HAP-1 (cell line): ENCODE data around the gene COPG1.
"Not testable (repeated sequence)": the region's sequence is repeated elsewhere in the genome, so short reads cannot be mapped to it uniquely, and the experiment has no call there.

Experiments used
- DNase-seq, 2 experiments: peaks; one replicate each; pipeline ENCODE4 v3.0.0-alpha.2; 2016 to 2020; ENCODE audit warnings: low spot score in 2 of 2
- H3K27me3 ChIP-seq: fragments of 250-450 bp; sonication (Bioruptor Pico); 2 replicates; pipeline ENCODE4 v1.5.1; 2020; ENCODE audit warnings: low read depth, mild to moderate bottlenecking, moderate library complexity
- H3K36me3 ChIP-seq: fragments of 250-450 bp; sonication (Bioruptor Pico); replicated peaks from 2 replicates; pipeline ENCODE4 v1.5.1; 2020; ENCODE audit warnings: mild to moderate bottlenecking
- H3K4me1 ChIP-seq: fragments of 250-450 bp; sonication (Bioruptor Pico); 2 replicates; pipeline ENCODE4 v1.5.1; 2020; ENCODE audit warnings: mild to moderate bottlenecking
- H3K4me3 ChIP-seq: fragments of 250-450 bp; sonication (Bioruptor Pico); 2 replicates; pipeline ENCODE4 v1.5.1; 2020; ENCODE audit warnings: mild to moderate bottlenecking, moderate library complexity
- H3K9me3 ChIP-seq: fragments of 250-450 bp; sonication (Bioruptor Pico); 2 replicates; pipeline ENCODE4 v1.5.1; 2020; ENCODE audit warnings: mild to moderate bottlenecking, moderate library complexity
- in situ Hi-C: fragments of 300-500 bp; cut with MboI; formaldehyde crosslinking; loops from 3 replicates; pipeline ENCODE4 v1.14.3; 2020; ENCODE audit warnings: low sequenced_read_pairs, inconsistent platforms, mixed read lengths

Gene COPG1

DNA sequence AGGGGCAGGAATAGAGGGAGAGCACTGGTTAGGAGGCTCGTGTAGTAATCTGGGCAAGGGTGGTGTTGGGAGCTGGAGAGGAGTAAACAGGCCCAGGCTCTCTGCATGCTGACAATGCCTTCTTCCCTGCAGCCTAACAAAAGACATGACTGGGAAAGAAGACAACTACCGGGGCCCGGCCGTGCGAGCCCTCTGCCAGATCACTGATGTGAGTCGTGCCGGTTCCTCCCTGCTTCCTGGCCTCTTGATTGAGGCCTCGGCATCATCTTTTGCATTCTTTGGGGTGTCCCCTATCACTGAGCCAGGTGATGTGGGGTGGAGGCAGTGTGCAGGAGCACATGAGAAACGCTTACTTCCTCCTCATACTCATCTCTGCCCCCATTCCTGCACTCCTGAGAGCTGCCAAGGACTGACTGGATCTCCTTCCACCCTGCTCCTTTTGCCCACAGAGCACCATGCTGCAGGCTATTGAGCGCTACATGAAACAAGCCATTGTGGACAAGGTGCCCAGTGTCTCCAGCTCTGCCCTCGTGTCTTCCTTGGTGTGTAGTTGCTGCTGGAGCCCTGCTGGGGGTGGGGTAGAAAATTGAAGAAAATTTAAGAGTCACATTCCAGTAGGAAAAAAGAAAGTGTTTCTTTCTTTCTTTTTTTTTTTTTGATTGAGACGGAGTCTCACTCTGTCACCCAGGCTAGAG, 5.3 kb downstream of the COPG1 start:
- no peaks in the 10 kb centered on the region for H3K9me3 ChIP-seq
- H3K27me3 ChIP-seq, result no peaks in the 10 kb centered on the region
- no peak for DNase-seq
- in situ Hi-C loops, result no loop called here
- H3K4me1 ChIP-seq, result peaks cover 3% of the 10 kb centered on the region; the same call in 1 of the 2 replicates
- H3K4me3 ChIP-seq, result no peak overlapping the region
- peaks cover 77% of the 10 kb centered on the region for H3K36me3 ChIP-seq

DNA sequence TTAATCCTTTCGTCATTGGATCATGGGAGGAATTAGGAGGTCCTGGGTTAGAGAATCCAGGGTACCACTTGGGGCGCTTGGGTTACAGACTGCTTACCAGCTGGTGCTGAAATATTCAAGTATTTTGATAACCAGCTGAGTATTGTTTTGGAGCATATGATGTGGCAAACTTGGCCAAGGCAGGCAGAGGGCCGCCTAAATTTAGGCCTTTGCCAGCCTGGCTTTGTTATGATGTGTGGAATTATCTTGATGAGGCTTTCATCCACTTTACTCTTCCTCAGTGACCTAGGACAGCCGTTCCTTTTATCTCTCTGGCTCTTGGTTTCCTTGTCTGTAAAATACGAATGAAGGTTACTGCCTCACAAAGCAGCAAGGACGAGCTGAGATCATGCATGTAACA, 6.9 kb downstream of the COPG1 start:
- H3K4me1 ChIP-seq, result no peaks in the 10 kb centered on the region
- no peaks in the 10 kb centered on the region for H3K27me3 ChIP-seq
- H3K36me3 ChIP-seq, result peaks cover 93% of the 10 kb centered on the region
- in situ Hi-C loops, result no loop called here
- H3K4me3 ChIP-seq, result no peak overlapping the region
- no peaks in the 10 kb centered on the region for H3K9me3 ChIP-seq
- DNase-seq, result no peak

DNA sequence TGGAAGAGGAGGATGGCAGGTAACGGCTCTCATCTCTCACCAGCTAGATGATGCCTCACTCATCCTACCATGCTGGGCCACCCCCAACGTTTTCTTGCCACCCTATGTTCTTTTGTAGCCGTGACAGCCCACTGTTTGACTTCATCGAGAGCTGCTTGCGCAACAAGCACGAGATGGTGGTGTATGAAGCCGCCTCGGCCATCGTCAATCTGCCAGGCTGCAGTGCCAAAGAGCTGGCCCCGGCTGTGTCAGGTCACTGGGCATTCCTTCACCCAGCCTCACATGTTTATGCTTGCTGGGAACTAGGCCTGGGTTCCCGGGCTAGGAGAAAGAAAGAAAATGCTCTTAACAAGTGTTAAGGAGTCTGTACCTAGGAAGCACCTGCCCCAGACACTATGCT, 8.2 kb downstream of the COPG1 start:
- H3K27me3 ChIP-seq, result no peaks in the 10 kb centered on the region
- in situ Hi-C loops, result no loop called here
- H3K36me3 ChIP-seq, result peaks cover 93% of the 10 kb centered on the region
- DNase-seq, result no peak
- H3K4me3 ChIP-seq, result no peak overlapping the region
- no peaks in the 10 kb centered on the region for H3K9me3 ChIP-seq
- no peaks in the 10 kb centered on the region for H3K4me1 ChIP-seq

DNA sequence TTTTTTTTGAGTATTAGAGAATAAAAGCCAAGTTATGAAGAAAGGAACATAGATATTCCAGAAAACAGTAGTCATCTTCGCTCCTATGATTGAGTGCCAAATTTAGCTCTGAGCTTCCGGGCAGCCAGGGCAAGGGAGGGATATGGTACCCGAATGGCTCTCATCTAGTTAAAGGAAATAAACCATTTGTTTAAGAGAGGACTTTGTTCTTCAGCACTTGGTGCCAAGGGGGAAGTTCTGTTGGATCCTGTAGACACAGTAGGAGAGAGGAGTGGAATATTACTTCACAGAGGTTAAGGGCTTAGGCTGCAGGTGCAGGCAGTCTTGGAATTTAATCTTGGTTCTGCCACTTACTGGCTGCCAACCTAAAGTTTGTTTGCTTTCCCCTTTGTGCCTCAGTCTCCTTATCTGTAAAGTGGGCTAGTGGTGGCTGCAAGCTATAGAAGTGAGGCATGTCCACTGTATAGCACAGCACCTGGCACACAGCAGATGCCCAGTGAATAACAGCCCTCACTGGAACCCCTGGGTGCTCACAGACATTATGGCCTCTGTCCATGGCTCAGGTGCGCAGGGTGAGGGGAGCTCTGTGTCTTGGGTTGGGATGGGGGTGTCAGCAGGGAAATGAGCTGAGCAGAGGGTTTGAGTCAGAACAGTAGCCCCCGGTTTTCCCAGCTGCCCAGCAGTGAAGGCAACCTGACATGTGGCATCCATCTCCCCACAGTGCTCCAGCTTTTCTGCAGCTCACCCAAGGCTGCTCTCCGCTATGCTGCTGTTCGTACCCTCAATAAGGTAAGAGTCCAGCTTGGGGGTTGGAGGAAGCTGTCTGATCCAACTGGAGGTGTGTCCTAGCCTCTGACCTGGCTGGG, 10.4 kb downstream of the COPG1 start:
- in situ Hi-C loops, result no loop called here
- Histone ChIP-seq H3K4me1 (no peaks in the 10 kb centered on the region), H3K36me3 (peaks cover 94% of the 10 kb centered on the region), H3K27me3 (no peaks in the 10 kb centered on the region), H3K4me3 (no peak overlapping the region), H3K9me3 (no peaks in the 10 kb centered on the region)
- no peak for DNase-seq

DNA sequence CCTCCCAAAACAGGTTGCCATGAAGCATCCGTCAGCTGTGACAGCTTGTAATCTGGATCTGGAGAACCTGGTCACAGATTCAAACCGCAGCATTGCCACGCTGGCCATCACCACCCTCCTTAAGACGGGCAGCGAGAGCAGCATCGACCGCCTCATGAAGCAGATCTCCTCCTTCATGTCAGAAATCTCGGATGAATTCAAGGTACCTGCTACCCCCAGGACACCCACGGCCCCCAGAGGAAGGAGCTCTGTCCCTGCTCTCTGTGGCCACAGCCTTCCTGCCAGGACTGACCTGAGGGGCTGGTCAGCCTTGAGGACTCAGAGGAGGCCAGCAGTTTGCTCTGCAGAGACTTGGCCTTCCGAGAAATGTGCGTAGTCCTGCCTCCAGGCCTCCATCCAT, 11.2 kb downstream of the COPG1 start:
- peaks cover 94% of the 10 kb centered on the region for H3K36me3 ChIP-seq
- in situ Hi-C loops, result no loop called here

DNA sequence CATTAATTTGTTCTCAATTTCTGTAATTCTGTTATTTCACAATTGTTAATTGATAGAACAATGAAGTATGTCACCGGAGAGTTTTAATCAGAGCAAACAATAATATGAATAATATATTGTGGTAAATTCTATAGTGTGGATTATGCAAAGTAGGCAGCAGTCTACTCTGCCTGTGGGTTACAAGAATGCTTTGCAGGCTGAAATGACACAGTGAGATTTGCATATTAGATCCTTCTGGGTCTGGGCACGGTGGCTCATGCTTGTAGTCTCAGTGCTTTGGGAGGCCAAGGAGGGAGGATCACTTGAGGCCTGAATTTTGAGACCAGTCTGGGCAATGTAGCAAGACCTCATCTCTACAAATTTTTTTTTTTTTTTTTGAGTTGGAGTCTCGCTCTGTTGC, 12.5 kb downstream of the COPG1 start:
- no peaks in the 10 kb centered on the region for H3K27me3 ChIP-seq
- no peak for DNase-seq
- no peaks in the 10 kb centered on the region for H3K9me3 ChIP-seq
- H3K36me3 ChIP-seq, result peaks cover 94% of the 10 kb centered on the region
- H3K4me1 ChIP-seq, result no peaks in the 10 kb centered on the region
- H3K4me3 ChIP-seq, result no peak overlapping the region
- in situ Hi-C loops, result no loop called here

More for the DNA sequence above, 11.2 kb downstream of the COPG1 start:
- DNase-seq, result no peak
- no peak overlapping the region for H3K4me3 ChIP-seq
- no peaks in the 10 kb centered on the region for H3K4me1 ChIP-seq
- H3K9me3 ChIP-seq, result no peaks in the 10 kb centered on the region
- H3K27me3 ChIP-seq, result no peaks in the 10 kb centered on the region

DNA sequence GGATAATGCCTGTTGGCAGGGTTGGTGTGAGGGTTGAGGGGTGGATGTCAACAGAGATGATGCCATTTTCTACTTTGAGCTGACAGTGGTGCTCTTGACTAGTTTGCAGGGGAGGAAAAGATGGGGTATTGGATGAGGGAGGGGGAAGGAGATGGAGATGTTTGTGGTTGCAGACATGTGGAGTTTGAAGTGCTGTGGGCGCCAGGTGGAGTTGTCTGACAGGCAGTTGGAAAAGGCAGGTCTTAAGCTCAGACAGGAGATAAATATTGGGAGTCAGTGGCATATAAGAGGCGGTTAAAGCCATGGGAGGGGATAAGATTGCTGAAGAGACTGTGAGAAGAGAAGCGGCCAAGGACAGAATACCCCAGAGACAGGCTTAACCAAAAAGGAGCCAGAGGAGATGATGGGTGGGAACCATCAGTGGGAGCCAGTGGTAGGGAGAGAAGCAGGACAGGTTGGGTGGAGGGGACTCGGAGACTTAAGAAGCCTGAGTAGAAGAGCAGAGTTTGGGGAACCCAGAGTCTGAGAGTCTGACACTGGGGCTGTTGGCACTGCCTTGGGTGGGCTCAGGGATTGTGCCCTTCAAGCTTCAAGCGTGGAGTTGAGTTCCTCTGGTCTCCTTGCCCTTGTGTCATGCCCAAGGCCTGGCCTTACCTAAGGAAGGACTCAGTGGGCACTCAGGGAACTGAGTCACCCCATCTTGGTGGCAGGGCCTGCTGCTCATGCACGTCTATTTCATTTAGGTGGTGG, 13.9 kb downstream of the COPG1 start:
- H3K36me3 ChIP-seq, result peaks cover 94% of the 10 kb centered on the region
- H3K9me3 ChIP-seq, result no peaks in the 10 kb centered on the region
- H3K4me3 ChIP-seq, result no peak overlapping the region
- in situ Hi-C loops, result no loop called here
- H3K27me3 ChIP-seq, result no peaks in the 10 kb centered on the region
- no peak for DNase-seq
- H3K4me1 ChIP-seq, result no peaks in the 10 kb centered on the region

DNA sequence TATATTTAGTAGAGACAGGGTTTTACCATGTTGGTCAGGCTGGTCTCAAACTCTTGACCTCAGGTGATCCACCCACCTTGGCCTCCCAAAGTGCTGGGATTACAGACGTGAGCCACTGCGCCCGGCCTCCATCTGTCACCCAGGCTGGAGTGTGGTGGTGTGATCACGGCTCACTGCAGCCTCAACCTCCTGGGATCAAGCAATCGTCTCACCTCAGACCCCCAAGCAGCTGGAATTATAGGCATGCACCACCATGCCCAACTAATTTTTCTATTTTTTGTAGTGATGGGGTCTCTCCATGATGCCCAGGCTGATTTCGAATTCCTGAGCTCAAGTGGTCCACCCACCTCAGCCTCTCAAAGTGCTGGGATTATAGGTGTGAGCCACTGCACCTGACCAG, 15.6 kb downstream of the COPG1 start:
- H3K4me1 ChIP-seq, DNase-seq, in situ Hi-C loops, H3K27me3 ChIP-seq, H3K9me3 ChIP-seq, H3K4me3 ChIP-seq: not testable (repeated sequence)
- peaks cover 95% of the 10 kb centered on the region for H3K36me3 ChIP-seq

DNA sequence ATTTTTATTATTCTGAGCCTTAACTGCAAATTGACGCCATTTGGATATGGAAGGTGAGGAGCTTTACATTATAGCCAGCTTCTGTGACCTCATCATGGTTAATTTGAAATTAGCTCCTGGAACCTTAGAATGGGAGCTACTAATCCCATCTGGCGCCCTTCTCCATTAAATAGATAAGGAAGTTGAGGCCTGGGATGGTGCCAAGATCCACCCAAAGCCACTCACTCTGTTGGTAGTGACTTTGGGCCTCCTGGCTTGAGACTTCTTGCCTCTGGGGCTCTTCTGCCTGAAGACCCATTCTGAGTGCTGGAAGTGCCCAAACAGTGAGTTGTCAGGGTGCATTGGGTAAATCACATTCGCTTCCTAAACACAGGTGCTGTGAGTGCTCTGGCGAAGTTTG, 17.2 kb downstream of the COPG1 start:
- H3K4me1 ChIP-seq, result no peaks in the 10 kb centered on the region
- H3K27me3 ChIP-seq, result no peaks in the 10 kb centered on the region
- H3K36me3 ChIP-seq, result peaks cover 93% of the 10 kb centered on the region
- no peaks in the 10 kb centered on the region for H3K9me3 ChIP-seq
- no peak for DNase-seq
- no peak overlapping the region for H3K4me3 ChIP-seq
- in situ Hi-C loops, result no loop called here

DNA sequence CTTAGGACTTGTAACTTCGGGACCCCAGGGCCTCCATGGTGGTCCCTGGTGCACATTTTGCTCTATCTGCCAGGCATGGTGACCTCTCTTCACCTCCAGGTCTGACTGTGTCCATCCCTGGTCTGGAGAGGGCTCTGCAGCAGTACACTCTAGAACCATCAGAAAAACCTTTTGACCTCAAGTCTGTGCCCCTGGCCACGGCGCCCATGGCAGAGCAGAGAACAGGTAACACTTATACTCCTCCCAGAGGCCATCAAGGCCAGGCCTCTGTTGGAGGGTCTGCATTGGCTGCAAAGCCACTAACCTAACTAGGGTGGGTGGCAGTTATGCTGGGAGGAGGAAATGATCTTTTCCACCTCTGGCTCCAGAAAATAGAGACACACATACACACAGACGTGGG, 19.0 kb downstream of the COPG1 start:
- in situ Hi-C loops, result no loop called here
- no peaks in the 10 kb centered on the region for H3K4me1 ChIP-seq
- H3K4me3 ChIP-seq, result no peak overlapping the region
- H3K36me3 ChIP-seq, result peaks cover 94% of the 10 kb centered on the region
- no peak for DNase-seq
- no peaks in the 10 kb centered on the region for H3K27me3 ChIP-seq
- no peaks in the 10 kb centered on the region for H3K9me3 ChIP-seq

DNA sequence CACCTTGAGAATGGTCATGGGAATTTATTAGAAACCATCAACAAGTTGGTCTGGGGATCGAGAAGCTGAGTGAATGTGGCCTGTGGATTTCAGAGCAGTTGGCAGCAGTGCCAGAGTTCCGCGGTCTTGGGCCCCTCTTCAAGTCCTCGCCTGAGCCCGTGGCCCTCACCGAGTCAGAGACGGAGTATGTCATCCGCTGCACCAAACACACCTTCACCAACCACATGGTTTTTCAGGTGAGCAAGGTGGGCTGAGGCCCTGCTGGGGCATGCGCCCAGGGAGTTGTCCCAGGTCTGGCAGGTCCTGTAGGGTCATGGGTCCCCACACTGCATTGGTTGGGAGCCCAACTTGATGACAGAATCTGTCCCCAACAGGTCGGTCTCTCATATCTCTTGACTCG, 22.3 kb downstream of the COPG1 start:
- peaks cover 90% of the 10 kb centered on the region for H3K36me3 ChIP-seq
- no peaks in the 10 kb centered on the region for H3K9me3 ChIP-seq
- peaks cover 5% of the 10 kb centered on the region; the same call in 1 of the 2 replicates for H3K4me1 ChIP-seq
- H3K4me3 ChIP-seq, result no peak overlapping the region
- in situ Hi-C loops, result no loop called here
- no peaks in the 10 kb centered on the region for H3K27me3 ChIP-seq
- DNase-seq, result no peak

DNA sequence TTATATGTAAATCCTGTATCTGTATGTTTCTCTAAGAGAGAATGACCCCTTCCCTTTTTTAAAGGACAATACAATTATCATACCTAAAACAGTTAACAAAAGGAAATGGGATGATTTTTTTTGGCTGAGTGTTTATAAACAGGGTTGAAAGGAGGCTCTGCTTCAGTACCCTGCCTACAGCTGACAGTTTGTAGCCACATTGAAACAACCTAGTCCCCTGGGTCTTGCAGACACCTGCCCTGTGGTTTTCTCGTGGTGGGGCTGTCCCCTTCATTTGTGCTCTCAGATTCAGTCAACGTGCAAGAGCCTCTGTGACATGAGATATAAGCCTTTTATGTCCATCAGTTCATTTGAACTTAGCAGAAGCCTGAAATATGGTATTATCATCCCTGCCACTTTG, 27.0 kb downstream of the COPG1 start:
- Histone ChIP-seq H3K36me3 (peaks cover 70% of the 10 kb centered on the region), H3K27me3 (no peaks in the 10 kb centered on the region), H3K4me1 (peaks cover 13% of the 10 kb centered on the region), H3K9me3 (no peaks in the 10 kb centered on the region), H3K4me3 (no peak overlapping the region)
- DNase-seq, result no peak
- in situ Hi-C loops, result no loop called here

DNA sequence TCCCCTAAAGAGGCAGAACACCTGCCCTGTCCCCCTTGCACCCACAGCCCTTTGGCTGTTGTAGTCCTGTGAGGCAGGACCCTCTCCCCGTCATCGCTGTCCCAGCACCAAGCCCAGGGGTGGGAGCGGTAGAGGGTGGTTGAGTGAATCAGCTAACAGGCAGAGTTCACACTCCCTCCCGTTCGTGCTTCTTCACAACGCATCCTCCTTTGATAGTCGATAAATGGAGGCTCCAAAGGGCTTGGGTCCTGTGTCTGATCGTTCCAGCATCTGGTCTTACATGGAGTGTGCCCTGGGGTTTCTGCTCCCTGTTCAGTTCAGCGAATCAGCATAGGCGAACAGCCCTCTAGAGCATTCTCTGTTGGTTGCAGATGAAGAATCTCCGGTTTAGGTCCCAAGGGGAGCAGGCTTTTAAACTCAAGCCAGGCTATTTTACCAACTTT, 28.4 kb downstream of the COPG1 start:
- Histone ChIP-seq H3K36me3 (peaks cover 61% of the 10 kb centered on the region), H3K27me3 (no peaks in the 10 kb centered on the region), H3K4me3 (no peak overlapping the region), H3K9me3 (no peaks in the 10 kb centered on the region), H3K4me1 (peaks cover 13% of the 10 kb centered on the region)
- DNase-seq, result no peak
- in situ Hi-C loops, result no loop called here
